Erythroblast (primary cell): ENCODE measurements around the gene PLXNA1.

Experiments used
- GATA1 ChIP-seq: IDR thresholded peaks from 2 replicates; pipeline ENCODE4 v1.6.1; 2011; ENCODE audit warnings: low read depth, mild to moderate bottlenecking, control low read depth, low read length, moderate library complexity
- POLR2A ChIP-seq: IDR thresholded peaks from 2 replicates; pipeline ENCODE4 v1.6.1; 2011; ENCODE audit warnings: mild to moderate bottlenecking, low read length

DNA sequence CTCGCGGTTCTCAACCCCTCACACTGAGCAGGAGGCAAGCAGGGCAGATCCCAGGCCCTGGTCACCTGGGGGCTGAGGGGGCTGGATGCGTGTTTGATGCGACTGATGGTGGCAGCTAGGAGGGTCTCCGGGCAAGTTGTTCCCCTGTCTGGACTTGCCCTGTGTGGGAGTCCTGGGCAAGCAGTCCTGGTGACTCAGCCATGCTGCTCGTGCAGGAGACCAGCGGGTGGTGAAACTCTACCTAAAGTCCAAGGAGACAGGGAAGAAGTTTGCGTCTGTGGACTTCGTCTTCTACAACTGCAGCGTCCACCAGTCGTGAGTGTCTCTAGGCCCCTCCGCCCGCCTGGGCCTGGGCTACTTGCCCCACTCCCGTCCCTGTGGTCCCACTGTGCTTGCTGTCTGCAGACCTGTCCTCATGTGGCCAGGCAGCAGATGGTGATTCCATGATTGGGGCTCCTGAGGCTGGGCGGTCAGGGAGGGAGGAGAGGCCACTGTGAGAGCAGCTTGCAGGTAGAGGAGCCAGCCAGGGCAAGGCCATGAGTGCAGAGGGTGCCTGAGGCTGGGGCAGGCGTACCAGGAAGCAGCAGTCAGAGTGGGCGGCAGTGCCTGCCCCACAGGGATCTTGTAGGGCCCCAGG, 23.1 kb downstream of the PLXNA1 start:
- TF ChIP-seq POLR2A, result no peak
- no peak for TF ChIP-seq GATA1
